Mucosa of descending colon (tissue), 3 donors: Measurements from ENCODE around the gene MDGA2. TPM values are rescaled to one million over a fixed set of nuclear protein-coding genes. Genes with fewer than 3 reads are reported as not detected.

Experiments used
- ATAC-seq: fragments of 200-7000 bp; cut with Tn5 transposase; one replicate; pipeline ENCODE4 v1.9.1; 2020; ENCODE audit warnings: mild to moderate bottlenecking, moderate library complexity
- DNase-seq, 3 donors: peaks; one replicate each; pipeline ENCODE4 v3.0.0-alpha.2; 2020
- H3K36me3 ChIP-seq: fragments of 200-600 bp; one replicate; pipeline ENCODE4 v1.8.0; 2021; ENCODE audit warnings: low read depth, mild to moderate bottlenecking
- H3K4me1 ChIP-seq: fragments of 200-600 bp; one replicate; pipeline ENCODE4 v1.8.0; 2021; ENCODE audit warnings: low read depth, mild to moderate bottlenecking
- H3K4me3 ChIP-seq: fragments of 200-600 bp; one replicate; pipeline ENCODE4 v1.8.0; 2021; ENCODE audit warnings: mild to moderate bottlenecking
- H3K9me3 ChIP-seq: fragments of 200-600 bp; one replicate; pipeline ENCODE4 v1.8.0; 2021; ENCODE audit warnings: mild to moderate bottlenecking
- intact Hi-C, 2 donors: fragments of 100-400 bp; cut with DNase I in 1 of 2; cut with micrococcal nuclease in 1 of 2; formaldehyde crosslinking; loops; one replicate each; pipeline versions ENCODE4 v1.11.0 to v1.11.1; 2022; cut with DNase I, micrococcal nuclease
- total RNA-seq, 3 donors: library from RNA; stranded (reverse); fragmentation: NEBNext Ultra II Directional in 2 of 3; extraction: Animal tissue kit (Norgen Biotek cat#: 25700) in 2 of 3; gene quantifications; one replicate each; pipeline versions ENCODE4 v1.2.1 to v1.2.4, GENCODE V29; 2021 to 2023
- TF ChIP-seq, protein P1 (sequence below): fragments of 200-600 bp; IDR thresholded peaks from one replicate; pipeline ENCODE4 v1.8.0; 2022; ENCODE audit warnings: antibody characterized with exemption, mild to moderate bottlenecking
- donor health status: DM: no; HTN: no; CAD: no; lungs with moderate emphysema.
- donor health status: DM: no; HTN: no; CAD: no.
- donor health status: DM: no; HTN: yes; CAD: no.

The MDGA2 gene
- total RNA-seq, 3 donors from 2014 or later: 0.35 TPM; not detected in 2

DNA sequence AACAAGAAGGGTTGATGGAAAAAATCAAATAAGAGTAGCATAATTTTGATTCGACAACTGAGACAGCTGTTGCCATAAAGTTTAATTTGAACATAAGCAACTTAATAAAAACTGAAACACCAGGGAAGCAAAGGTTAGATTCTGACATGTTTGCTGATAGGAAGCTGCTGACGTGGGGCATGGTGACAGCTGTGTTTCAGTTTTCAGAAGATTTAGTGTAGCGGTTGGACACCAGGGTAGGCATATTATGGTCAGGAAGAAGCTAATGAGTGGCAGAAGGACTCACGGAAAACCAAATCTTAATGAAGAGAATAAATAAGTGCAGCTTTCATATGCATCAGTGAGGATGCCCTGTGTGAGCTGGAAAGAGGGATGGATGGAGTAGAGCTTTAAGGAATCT, 687.1 kb downstream of the MDGA2 start:
- TF ChIP-seq, protein P1, sequence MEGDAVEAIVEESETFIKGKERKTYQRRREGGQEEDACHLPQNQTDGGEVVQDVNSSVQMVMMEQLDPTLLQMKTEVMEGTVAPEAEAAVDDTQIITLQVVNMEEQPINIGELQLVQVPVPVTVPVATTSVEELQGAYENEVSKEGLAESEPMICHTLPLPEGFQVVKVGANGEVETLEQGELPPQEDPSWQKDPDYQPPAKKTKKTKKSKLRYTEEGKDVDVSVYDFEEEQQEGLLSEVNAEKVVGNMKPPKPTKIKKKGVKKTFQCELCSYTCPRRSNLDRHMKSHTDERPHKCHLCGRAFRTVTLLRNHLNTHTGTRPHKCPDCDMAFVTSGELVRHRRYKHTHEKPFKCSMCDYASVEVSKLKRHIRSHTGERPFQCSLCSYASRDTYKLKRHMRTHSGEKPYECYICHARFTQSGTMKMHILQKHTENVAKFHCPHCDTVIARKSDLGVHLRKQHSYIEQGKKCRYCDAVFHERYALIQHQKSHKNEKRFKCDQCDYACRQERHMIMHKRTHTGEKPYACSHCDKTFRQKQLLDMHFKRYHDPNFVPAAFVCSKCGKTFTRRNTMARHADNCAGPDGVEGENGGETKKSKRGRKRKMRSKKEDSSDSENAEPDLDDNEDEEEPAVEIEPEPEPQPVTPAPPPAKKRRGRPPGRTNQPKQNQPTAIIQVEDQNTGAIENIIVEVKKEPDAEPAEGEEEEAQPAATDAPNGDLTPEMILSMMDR: no peak
- H3K36me3 ChIP-seq: no peaks in the 10 kb centered on the region
- no peaks in the 10 kb centered on the region for H3K4me1 ChIP-seq
- intact Hi-C loops: no loop called here
- DNase-seq (no peak), ATAC-seq (no peak)
- no peaks in the 10 kb centered on the region for H3K9me3 ChIP-seq
- no peak overlapping the region for H3K4me3 ChIP-seq

DNA sequence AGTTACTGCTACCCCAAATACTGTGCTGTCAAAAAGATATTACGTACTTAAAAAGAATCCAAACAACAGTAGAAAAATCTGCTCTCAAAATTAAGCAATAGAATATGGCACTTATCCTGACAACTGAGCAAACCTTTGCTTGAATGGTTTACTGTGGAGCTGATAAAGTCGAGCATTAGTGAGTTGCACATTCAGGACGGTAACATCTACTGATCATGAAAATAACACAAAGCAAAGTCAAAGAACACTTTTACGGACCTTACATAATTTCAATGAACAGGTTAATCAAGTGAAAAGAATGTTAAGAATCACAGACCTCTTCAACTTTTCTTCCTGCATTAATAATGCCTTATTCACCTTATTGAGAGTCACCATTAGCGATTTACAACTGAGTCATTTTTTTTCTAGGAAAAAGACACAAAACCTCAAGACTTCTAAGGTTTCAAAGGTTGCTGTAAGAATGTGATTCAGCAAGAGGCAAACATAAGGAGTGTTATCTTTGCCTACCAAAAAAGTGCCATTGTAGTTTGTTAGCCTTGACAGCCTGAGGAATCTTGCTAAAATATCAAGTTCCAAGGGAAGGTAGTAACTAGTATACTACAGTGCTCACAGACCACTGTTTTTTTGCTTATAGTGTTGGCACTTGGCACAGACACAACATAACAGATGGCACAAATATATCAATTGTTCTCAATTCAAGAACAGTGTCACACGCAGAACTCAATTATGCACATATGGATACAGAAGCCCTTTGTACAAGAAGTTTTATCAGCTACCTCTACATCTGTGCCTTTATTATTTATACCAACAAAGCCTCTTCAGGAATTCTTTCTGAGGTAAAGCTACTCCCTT, 689.6 kb downstream of the MDGA2 start:
- Histone ChIP-seq H3K36me3 (no peaks in the 10 kb centered on the region), H3K4me1 (no peaks in the 10 kb centered on the region), H3K9me3 (no peaks in the 10 kb centered on the region), H3K4me3 (no peak overlapping the region)
- intact Hi-C loops: no loop called here
- ATAC-seq (no peak), DNase-seq (no peak)
- TF ChIP-seq, protein P1: no peak

DNA sequence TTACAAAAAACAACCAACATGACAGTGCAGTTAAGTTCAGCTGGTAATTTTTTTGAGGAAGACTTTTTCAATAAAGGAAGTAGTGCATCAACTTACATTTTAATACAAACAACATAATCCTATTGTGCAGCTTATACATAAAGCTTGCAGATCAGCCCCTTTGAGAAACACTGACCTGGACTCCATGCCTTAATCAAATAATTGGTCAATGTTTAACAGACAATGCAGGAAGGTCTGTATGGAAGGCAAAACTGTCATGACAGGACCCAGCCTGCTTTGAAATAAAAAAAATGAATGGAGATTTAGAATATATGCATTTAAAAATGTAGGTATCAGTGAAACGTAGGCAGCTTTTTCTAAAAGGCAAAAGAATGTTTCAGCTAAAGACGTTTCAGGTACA, 702.1 kb downstream of the MDGA2 start:
- H3K36me3 ChIP-seq: no peaks in the 10 kb centered on the region
- no peaks in the 10 kb centered on the region for H3K4me1 ChIP-seq
- H3K9me3 ChIP-seq: no peaks in the 10 kb centered on the region
- DNase-seq: no peak
- H3K4me3 ChIP-seq: no peak overlapping the region
- no peak for ATAC-seq
- intact Hi-C loops: loop anchor here in 1 of 2 donors (10.0 kb wide), 1 partner anchor 302 kb away; no protein-coding TSS in a partner anchor
- TF ChIP-seq, protein P1: no peak

DNA sequence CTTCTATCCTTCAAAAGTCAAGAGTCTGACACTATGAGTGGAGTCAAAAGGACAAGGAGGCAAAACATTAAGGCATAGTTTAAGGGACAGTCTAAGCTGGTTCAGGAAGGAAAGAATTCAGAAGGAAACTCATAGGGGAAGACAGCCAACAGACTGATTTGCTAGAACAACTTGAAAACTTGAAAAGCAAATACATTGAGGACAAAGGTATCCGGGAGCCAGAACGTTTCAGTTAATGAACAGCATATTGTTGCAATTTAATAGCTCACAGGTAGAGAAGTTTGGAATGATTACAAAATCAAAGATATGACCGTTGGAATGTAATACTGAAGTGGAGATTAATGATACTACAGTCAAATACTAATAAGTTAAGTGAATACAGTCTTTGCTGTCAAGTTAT, 711.0 kb downstream of the MDGA2 start:
- Histone ChIP-seq H3K4me3 (no peak overlapping the region), H3K9me3 (no peaks in the 10 kb centered on the region), H3K4me1 (no peaks in the 10 kb centered on the region), H3K36me3 (no peaks in the 10 kb centered on the region)
- TF ChIP-seq, protein P1: no peak
- intact Hi-C loops: no loop called here
- no peak for DNase-seq
- no peak for ATAC-seq

DNA sequence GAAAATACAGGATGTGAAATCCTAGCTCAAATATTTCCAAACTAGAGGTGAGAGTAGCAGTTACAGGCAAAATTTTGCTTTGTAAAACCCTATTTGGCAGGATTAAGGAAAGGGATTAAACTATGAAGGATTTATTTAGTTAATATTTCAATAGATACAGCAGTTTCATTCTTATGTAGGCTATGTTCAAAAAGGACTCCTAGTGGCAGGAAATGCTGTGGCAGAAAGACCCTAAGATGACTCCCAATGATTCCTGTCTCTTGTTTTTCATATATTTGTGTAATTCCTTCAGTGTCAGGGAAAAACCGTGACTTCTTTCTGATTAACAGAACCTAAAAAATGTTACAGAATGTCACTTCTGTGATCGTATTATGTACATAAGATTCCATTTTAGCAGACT, 724.3 kb downstream of the MDGA2 start:
- ATAC-seq (no peak), DNase-seq (no peak)
- TF ChIP-seq, protein P1: no peak
- no peaks in the 10 kb centered on the region for H3K4me1 ChIP-seq
- intact Hi-C loops: no loop called here
- H3K36me3 ChIP-seq: no peaks in the 10 kb centered on the region
- H3K9me3 ChIP-seq: no peaks in the 10 kb centered on the region
- H3K4me3 ChIP-seq: no peak overlapping the region
